GM18499 (cell line): ENCODE data around the gene TMEM175.
"Not testable (repeated sequence)": the region's sequence is repeated elsewhere in the genome, so short reads cannot be mapped to it uniquely, and the experiment has no call there.

ENCODE experiments used
- ATAC-seq: cut with Tn5 transposase; IDR thresholded peaks from one replicate; pipeline ENCODE4 v1.9.1; 2021; ENCODE audit warnings: moderate number of reproducible peaks; ENCODE audit not compliant: insufficient read depth, unreplicated experiment

TMEM175 gene

GRCh38 chr4:967113-968104, 35.1 kb downstream of the TMEM175 start:
- ATAC-seq, result no peak

- ATAC-seq, result no peak
Measured at GRCh38 chr4:968221-968620, 36.0 kb downstream of the TMEM175 start.

- no peak for ATAC-seq
Measured at GRCh38 chr4:968621-969394, 36.5 kb downstream of the TMEM175 start.

- ATAC-seq, result no peak
Measured at GRCh38 chr4:970046-970745, 37.9 kb downstream of the TMEM175 start.

- no peak for ATAC-seq
Measured at GRCh38 chr4:970854-971520, 38.7 kb downstream of the TMEM175 start.

GRCh38 chr4:971666-972500, 39.6 kb downstream of the TMEM175 start:
- ATAC-seq, result no peak

GRCh38 chr4:972651-973424, 40.6 kb downstream of the TMEM175 start:
- no peak for ATAC-seq

- ATAC-seq, result no peak
Measured at GRCh38 chr4:973431-974397, 41.5 kb downstream of the TMEM175 start, which contains the start of gene DGKQ. DGKQ (minus strand) TSS chr4:973569; CDS start chr4:973482, 87 bp downstream.

GRCh38 chr4:974668-975067, 42.4 kb downstream of the TMEM175 start:
- no peak for ATAC-seq

GRCh38 chr4:976016-976415, 43.8 kb downstream of the TMEM175 start:
- not testable (repeated sequence) for ATAC-seq

GRCh38 chr4:978957-979701, 46.9 kb downstream of the TMEM175 start:
- ATAC-seq, result no peak

- ATAC-seq, result no peak
Measured at GRCh38 chr4:982291-982690, 50.0 kb downstream of the TMEM175 start.

- ATAC-seq, result no peak
Measured at GRCh38 chr4:982814-983213, 50.6 kb downstream of the TMEM175 start.

- ATAC-seq, result no peak
Measured at GRCh38 chr4:984336-985054, 52.2 kb downstream of the TMEM175 start.

- ATAC-seq, result no peak
Measured at GRCh38 chr4:985123-985830, 53.0 kb downstream of the TMEM175 start.
